KOPT-K1 (cell line): ENCODE measurements around the gene ETV6.

Source experiments
- H3K27ac ChIP-seq: fragments of 200-600 bp; sonication (generic); 2 replicates; pipeline ENCODE4 v1.5.1; 2016; ENCODE audit warnings: antibody characterized with exemption, mild to moderate bottlenecking, low read depth, low read length; ENCODE audit not compliant: poor library complexity, severe bottlenecking
- H3K36me3 ChIP-seq: fragments of 200-600 bp; sonication (generic); 2 replicates; pipeline ENCODE4 v1.5.1; 2017; ENCODE audit warnings: antibody characterized with exemption, mild to moderate bottlenecking, low read length, moderate library complexity; ENCODE audit not compliant: insufficient read depth
- H3K9me3 ChIP-seq: fragments of 200-600 bp; sonication (generic); 2 replicates; pipeline ENCODE4 v1.5.1; 2017; ENCODE audit warnings: antibody characterized with exemption, low read length, mild to moderate bottlenecking; ENCODE audit not compliant: insufficient read depth, poor library complexity, severe bottlenecking

The ETV6 gene

DNA sequence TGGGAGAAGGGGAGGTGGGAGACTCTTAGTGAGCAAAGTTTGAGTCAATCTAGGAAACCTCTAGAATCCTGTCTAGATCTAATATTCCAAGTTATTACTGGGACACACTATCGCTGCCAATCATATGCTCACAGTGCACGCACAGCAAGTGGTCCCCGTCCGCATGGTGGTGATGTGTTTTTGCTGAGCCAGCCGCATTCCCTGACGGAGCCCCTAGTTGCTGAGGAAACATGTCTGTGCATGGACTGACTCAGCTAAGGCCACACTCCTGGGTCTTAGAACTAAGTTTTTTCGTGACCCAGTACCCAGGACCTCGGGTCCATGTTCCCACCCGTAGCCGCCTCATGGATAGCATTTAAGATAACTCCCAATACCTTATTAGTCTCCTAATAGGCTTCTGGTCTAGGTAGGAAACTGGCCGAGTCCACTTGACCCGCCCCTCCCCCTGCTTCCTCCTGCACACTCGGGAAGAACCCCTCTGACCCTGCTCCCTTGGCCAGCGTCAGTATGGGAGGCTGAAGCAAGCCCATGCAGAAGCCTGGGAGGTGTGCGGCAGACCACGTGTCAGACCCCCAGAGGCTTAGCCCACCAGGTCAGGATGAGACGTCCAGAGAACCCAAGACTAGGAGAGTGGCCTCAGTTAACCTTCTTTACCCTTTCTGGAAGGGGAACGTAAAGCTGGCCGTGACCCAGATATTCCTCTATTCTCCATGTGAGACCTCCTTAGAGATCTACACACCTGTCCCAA lies 200.5 kb downstream of the ETV6 start:
- H3K27ac ChIP-seq = no peak overlapping the region
- peaks cover 80% of the 10 kb centered on the region for H3K36me3 ChIP-seq
- H3K9me3 ChIP-seq = no peaks in the 10 kb centered on the region

DNA sequence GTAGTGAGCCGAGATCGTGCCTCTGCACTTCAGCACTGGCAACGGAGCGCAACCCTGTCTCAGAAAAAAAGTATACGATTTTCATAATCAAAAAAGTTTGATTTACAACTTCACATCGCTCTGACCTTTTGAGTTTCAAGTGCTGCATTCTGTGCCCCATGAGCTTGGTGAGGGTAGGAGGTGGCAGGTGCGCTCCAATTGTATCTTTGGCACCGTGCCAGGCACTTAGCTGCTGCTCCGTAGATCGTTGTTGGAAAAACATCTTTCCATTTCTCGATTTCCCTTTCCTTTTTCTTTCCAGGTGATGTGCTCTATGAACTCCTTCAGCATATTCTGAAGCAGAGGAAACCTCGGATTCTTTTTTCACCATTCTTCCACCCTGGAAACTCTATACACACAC lies 203.7 kb downstream of the ETV6 start:
- no peaks in the 10 kb centered on the region for H3K9me3 ChIP-seq
- H3K27ac ChIP-seq = no peak overlapping the region
- peaks cover 78% of the 10 kb centered on the region for H3K36me3 ChIP-seq

DNA sequence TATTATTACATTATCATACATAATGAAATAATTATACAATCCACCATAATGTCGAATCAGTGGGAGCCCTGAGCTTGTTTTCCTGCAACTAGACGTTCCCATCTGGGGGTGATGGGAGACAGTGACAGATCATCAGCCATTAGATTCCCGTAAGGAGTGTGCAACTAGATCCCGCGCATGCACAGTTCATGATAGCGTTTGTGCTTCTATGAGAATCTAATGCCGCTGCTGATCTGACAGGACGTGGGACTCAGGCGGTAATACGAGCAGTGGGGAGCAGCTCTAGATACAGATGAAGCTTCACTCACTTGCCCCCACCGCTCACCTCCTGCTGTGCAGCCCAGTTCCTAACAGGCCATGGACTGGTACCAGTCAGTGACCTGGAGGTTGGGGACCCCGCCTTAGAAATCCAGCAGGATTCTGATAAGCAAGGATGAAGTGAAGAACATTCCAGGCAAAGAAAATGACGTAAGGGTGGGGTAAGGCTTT lies 204.6 kb downstream of the ETV6 start:
- Histone ChIP-seq H3K27ac (no peak overlapping the region), H3K36me3 (peaks cover 76% of the 10 kb centered on the region)

DNA sequence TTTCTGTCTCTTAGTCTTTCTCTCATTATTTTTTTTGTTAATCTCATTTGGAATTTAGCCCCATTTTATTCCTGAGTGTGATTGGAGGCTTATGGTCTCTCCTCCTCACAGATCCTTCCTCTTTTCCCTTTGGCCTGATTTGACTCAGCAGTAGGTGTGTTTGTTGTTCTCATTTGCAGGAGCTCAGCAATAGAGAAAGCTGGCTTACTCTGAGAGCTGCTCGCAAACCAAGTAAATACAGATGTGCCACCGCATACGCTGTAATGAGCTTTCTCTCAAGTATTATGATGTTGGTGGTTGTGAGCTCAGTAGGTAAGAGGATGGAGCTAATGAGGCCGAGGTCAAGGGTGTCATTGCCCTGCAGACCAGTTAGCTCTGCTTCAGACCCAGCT lies 206.5 kb downstream of the ETV6 start:
- peaks cover 75% of the 10 kb centered on the region for H3K36me3 ChIP-seq
- H3K27ac ChIP-seq = peak overlapping the region; percentile 33
- H3K9me3 ChIP-seq = no peaks in the 10 kb centered on the region

More for the DNA sequence above, 204.6 kb downstream of the ETV6 start:
- H3K9me3 ChIP-seq = no peaks in the 10 kb centered on the region

DNA sequence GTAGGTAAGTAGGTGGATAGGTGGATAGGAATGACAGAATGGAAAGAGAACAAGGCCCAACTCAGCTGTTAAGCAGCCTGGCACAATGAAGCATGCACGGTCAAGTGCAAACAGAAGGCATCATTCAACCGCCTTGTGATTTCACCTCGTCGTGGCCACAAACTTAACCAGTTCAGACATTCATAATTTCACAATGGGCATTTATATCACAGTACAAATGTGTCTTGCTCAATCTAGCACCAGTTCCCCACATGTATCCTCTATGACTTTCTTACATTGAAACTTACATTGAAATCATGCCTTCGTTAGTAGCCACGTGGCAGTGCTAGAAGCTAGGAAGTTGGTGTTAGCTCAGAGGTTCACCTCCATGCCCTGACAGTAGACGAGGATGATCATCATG lies 207.5 kb downstream of the ETV6 start:
- peaks cover 82% of the 10 kb centered on the region for H3K36me3 ChIP-seq
- no peak overlapping the region for H3K27ac ChIP-seq
- H3K9me3 ChIP-seq = no peaks in the 10 kb centered on the region

DNA sequence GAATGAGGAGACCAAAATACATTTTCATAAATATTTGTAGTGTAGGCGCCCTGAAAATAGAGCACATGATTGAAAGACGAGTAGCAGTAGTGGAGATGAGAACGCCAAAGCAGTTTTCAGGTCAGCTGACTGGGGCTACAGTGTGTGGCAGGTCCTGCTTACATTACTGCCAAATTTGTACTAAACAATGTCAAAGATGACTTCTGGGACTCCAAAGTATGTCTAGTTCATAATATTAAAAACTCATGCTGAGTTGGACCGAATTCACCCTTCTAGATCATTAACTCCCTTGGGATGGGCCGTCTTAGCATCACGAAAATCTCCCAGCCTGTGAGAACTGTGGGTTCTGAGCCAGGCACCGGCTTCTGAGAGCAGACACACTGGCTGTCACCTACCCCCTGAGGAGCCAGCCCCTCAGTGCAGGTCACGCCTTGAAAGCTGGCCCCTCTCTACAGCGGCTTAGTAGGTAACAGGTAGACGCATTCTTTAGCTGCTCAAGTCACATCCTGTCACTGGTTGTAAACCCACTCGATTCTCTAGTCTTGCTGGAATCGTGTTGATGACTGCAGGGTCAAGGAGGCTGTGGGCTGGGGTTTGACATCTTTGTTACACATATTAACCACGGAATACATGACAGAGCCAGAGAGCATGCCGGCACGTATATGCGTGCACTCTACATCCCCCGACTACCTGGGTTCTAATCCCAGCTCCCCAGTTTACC lies 210.4 kb downstream of the ETV6 start:
- no peak overlapping the region for H3K27ac ChIP-seq

DNA sequence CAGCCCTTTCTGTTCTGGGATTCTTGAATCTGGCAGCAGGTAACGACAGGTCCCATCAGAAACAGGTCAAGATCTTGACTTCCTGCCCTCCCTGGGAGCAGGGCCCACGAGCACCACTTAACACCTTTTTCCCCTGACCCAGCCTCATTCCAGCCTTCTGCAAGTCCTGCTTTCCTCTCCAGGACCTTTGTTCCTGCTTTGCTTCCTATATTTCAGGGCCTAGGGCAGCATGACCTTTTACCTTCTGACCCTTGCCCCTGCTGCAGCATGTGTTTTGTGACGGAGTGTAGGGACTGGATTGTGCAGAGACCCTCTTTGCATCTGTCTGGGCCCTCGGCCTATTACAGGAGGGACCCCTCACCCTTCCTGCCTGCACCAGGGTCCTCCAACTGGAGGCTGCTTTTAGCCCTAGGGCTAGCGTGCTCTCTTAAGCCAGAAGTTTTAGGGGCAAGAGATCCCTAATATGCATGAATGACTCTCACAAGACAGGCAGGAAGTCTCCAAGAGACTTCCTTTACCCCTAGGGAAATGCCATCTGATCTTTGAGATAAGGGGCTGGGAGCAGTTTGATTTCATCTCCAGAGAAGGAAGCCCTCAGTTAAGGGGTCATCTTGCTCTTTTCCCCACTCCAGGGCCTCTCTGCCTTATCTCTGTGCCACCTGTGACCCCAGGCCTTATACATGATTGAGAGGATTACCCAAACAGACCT lies 211.8 kb downstream of the ETV6 start:
- Histone ChIP-seq H3K36me3 (peaks cover 83% of the 10 kb centered on the region), H3K27ac (peak overlapping the region; percentile 41)

More for the DNA sequence above, 210.4 kb downstream of the ETV6 start:
- Histone ChIP-seq H3K36me3 (peaks cover 87% of the 10 kb centered on the region), H3K9me3 (no peaks in the 10 kb centered on the region)

DNA sequence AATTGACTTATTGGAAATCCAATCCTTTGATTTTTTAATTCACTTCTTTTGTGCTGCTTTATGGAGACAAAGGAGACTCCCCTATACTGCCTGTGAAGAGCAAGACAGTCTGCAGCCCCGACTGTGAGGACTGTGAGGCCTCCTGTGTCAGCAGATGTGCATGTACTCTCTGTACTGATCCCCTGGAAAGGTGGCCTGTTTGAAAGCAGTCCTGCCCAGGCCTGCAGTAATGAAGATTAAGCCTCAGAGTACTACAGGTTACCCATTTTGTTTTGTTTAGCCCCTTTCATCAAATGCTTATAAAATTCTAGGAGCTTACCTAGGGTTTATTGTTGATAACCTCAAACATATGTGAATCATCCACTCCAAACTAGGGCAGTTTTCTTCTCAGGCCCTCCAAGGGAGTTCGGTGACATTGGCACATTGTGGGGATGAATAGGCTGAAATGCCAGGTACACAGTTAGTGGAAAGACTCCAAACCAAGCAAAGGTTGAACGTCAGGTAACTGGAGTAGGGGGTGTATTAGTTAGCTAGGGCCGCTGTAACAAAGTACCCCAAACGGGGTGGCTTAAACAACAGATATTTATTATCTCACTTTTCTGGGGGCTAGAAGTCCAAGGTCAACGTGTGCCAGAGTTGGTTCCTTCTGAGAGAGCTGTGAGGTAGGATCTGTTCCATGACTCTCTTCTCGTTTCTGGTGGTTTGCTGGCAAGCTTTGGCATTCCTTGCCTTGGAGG lies 212.6 kb downstream of the ETV6 start:
- peaks cover 82% of the 10 kb centered on the region for H3K36me3 ChIP-seq
- H3K27ac ChIP-seq = peak overlapping the region; percentile 41
- peaks cover 19% of the 10 kb centered on the region for H3K9me3 ChIP-seq

More for the DNA sequence above, 211.8 kb downstream of the ETV6 start:
- peaks cover 12% of the 10 kb centered on the region for H3K9me3 ChIP-seq

DNA sequence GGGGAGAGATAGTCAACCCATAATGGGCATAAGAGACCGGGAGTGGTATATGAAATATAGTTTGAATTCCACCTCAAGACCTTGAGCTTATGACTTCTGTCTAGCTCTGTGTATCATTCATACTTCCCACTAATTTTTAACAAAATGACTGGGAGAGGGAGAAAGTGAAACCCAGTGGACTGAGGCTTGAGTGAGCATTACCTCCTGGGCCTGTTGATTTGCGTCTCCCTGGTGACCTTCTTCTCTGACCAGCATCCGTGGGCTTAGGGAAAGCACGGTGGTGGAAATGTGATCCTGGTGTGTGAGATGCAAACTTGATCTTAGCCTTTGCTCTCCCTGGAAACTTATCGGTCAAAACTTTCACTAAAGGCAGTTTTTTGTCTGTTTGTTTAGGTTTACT lies 213.3 kb downstream of the ETV6 start:
- Histone ChIP-seq H3K9me3 (peaks cover 19% of the 10 kb centered on the region), H3K36me3 (peaks cover 79% of the 10 kb centered on the region), H3K27ac (no peak overlapping the region)

DNA sequence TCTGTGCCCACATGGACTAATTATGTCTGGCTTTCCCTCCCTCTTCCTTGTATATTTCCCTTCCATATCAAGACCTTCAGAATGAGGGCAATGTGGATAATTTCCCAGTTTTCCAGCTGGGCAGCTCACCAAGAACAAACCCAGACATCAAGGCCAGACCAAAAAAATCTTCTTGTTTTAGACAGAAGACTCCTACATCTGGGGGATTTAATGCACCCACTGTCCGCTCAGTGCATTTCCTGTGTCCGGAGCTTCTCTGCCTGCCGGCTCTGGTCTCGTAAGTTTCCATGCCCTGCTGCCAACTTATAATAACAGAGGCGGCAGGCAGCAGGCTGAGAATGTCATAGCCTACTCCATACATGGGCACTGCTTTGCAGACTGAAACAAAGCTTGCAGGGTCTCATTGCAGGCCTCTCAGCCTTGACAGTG lies 214.0 kb downstream of the ETV6 start:
- Histone ChIP-seq H3K36me3 (peaks cover 79% of the 10 kb centered on the region), H3K27ac (no peak overlapping the region), H3K9me3 (peaks cover 19% of the 10 kb centered on the region)

DNA sequence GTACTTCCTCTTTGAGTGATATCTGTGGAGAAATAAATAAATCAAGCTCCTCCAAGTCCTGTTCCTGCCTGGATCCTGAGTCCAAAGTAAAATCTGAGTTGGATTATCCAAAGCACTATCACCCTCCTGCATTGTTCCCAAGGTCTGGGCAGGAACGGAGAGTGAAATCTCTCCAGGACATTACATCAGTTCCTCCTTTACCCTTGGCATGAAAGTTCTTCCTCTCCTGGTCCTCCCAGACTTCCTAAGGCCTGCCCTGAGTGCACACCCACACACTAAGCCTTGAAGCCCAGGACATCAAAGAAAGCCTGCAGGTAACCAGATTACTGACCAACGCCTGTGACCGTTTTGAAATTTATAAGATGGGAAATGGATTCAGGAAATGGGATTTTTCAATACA lies 214.5 kb downstream of the ETV6 start:
- Histone ChIP-seq H3K27ac (no peak overlapping the region), H3K36me3 (peaks cover 80% of the 10 kb centered on the region), H3K9me3 (peaks cover 19% of the 10 kb centered on the region)

DNA sequence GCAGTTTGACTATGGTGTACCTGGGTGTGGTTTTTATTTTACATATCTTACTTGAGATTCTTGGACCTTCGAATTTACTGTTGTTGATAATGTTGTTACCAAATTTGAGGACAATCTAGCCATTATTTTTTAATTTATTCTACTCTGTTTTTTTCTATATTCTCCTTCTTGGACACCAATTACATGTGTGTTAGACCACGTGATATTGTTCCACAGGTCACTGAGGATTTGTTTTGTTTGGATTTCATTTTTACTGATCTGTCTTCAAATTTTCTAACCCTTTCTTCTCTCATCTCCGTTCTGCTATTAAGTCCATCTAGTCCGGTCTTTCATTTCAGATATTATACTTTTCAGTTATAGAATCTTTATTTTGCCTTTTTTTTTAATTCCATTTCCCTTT lies 216.3 kb downstream of the ETV6 start:
- peaks cover 81% of the 10 kb centered on the region for H3K36me3 ChIP-seq
- H3K9me3 ChIP-seq = peaks cover 19% of the 10 kb centered on the region

DNA sequence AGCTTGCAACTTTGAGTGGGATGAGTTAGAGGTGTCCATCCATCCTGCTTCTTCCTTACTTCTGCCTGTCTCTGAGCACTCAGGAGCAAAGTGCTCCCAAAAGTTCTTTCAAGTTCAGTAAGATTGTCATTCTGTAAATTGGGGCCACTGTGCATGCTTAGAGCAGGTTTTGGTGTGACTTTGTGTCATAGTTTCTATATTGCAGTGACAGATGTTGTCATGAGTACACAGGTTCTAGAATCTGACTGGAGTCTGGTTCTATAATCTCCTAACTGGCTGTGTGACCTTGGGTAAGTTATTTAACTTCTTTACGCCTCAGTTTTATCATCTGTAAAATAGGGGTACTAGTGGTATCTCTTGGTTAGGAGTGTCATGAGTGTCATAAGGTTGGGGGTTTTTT lies 218.6 kb downstream of the ETV6 start:
- Histone ChIP-seq H3K27ac (no peak overlapping the region), H3K9me3 (peaks cover 19% of the 10 kb centered on the region), H3K36me3 (peaks cover 81% of the 10 kb centered on the region)

More for the DNA sequence above, 216.3 kb downstream of the ETV6 start:
- H3K27ac ChIP-seq = no peak overlapping the region

DNA sequence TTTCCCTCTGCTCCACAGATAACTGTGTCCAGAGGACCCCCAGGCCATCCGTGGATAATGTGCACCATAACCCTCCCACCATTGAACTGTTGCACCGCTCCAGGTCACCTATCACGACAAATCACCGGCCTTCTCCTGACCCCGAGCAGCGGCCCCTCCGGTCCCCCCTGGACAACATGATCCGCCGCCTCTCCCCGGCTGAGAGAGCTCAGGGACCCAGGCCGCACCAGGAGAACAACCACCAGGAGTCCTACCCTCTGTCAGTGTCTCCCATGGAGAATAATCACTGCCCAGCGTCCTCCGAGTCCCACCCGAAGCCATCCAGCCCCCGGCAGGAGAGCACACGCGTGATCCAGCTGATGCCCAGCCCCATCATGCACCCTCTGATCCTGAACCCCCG lies 219.9 kb downstream of the ETV6 start:
- H3K27ac ChIP-seq = no peak overlapping the region
- peaks cover 71% of the 10 kb centered on the region for H3K36me3 ChIP-seq
- H3K9me3 ChIP-seq = peaks cover 19% of the 10 kb centered on the region
